MM.1S (cell line): ENCODE results near the gene MOCOS.
"Not testable (repeated sequence)": the region's sequence is repeated elsewhere in the genome, so short reads cannot be mapped to it uniquely, and the experiment has no call there.

ENCODE experiments used
- DNase-seq: peaks from one replicate; pipeline ENCODE4 v3.0.0-alpha.2; 2015
- H2AFZ ChIP-seq: fragments of 300-600 bp; sonication (generic); 2 replicates; pipeline ENCODE4 v1.6.0; 2016; ENCODE audit warnings: antibody characterized with exemption, low read length
- H3F3A ChIP-seq: fragments of 300-600 bp; sonication (generic); 2 replicates; pipeline ENCODE4 v1.6.1; 2016; ENCODE audit warnings: mild to moderate bottlenecking, antibody characterized with exemption, low read length, moderate library complexity, mixed read lengths; ENCODE audit not compliant: insufficient read depth
- H3K27ac ChIP-seq: fragments of 300-600 bp; sonication (generic); 2 replicates; pipeline ENCODE4 v1.5.1; 2016; ENCODE audit warnings: mild to moderate bottlenecking, low read length
- H3K27me3 ChIP-seq: fragments of 300-600 bp; sonication (generic); replicated peaks from 2 replicates; pipeline ENCODE4 v1.6.0; 2016; ENCODE audit warnings: low read length; ENCODE audit not compliant: insufficient read depth
- H3K36me3 ChIP-seq: fragments of 300-600 bp; sonication (generic); replicated peaks from 2 replicates; pipeline ENCODE4 v1.6.1; 2016; ENCODE audit warnings: mild to moderate bottlenecking, low read length, mixed read lengths; ENCODE audit not compliant: insufficient read depth
- H3K4me1 ChIP-seq: fragments of 300-600 bp; sonication (generic); 2 replicates; pipeline ENCODE4 v1.6.1; 2016; ENCODE audit warnings: low read length, mixed read lengths
- H3K4me2 ChIP-seq: fragments of 300-600 bp; sonication (generic); 2 replicates; pipeline ENCODE4 v1.6.0; 2016; ENCODE audit warnings: low read depth, low read length
- H3K4me3 ChIP-seq: fragments of 300-600 bp; sonication (generic); 2 replicates; pipeline ENCODE4 v1.5.1; 2016; ENCODE audit warnings: low read length, mixed read lengths
- H3K79me2 ChIP-seq: fragments of 300-600 bp; sonication (generic); 2 replicates; pipeline ENCODE4 v1.6.1; 2016; ENCODE audit warnings: mixed run types, low read length, mixed read lengths
- H3K9ac ChIP-seq: fragments of 300-600 bp; sonication (generic); 2 replicates; pipeline ENCODE4 v1.6.1; 2016; ENCODE audit warnings: low read length, mixed read lengths
- H3K9me2 ChIP-seq: fragments of 300-600 bp; sonication (generic); replicated peaks from 2 replicates; pipeline ENCODE4 v1.6.1; 2016; ENCODE audit warnings: mild to moderate bottlenecking, low read length, mixed read lengths; ENCODE audit not compliant: insufficient read depth
- H3K9me3 ChIP-seq: fragments of 300-600 bp; sonication (generic); replicated peaks from 2 replicates; pipeline ENCODE4 v1.6.1; 2016; ENCODE audit warnings: mild to moderate bottlenecking, low read length, mixed read lengths; ENCODE audit not compliant: insufficient read depth
- H4K20me1 ChIP-seq: fragments of 300-600 bp; sonication (generic); 2 replicates; pipeline ENCODE4 v1.6.1; 2016; ENCODE audit warnings: mild to moderate bottlenecking, low read length, moderate library complexity, mixed read lengths; ENCODE audit not compliant: insufficient read depth
- CTCF ChIP-seq: fragments of 300-600 bp; sonication (generic); IDR thresholded peaks from 2 replicates; pipeline ENCODE4 v1.5.1; 2016; ENCODE audit warnings: antibody characterized with exemption, low read length, mixed read lengths
- EZH2 ChIP-seq: fragments of 300-600 bp; sonication (generic); optimal IDR thresholded peaks from 2 replicates; pipeline ENCODE3; 2017; ENCODE audit warnings: low read depth, mild to moderate bottlenecking, antibody characterized with exemption, low read length, mixed read lengths
- EZH2phosphoT487 ChIP-seq: fragments of 300-600 bp; sonication (generic); IDR thresholded peaks from 2 replicates; pipeline ENCODE4 v1.6.1; 2018; ENCODE audit warnings: antibody characterized with exemption, low read length

The MOCOS gene

DNA sequence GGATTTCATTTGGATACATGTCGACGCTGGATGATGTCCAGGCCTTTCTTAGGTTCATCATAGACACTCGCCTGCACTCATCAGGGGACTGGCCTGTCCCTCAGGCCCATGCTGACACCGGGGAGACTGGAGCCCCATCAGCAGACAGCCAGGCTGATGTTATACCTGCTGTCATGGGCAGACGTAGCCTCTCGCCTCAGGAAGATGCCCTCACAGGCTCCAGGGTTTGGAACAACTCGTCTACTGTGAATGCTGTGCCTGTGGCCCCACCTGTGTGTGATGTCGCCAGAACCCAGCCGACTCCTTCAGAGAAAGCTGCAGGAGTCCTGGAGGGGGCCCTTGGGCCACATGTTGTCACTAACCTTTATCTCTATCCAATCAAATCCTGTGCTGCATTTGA lies 28.3 kb downstream of the MOCOS start:
- Histone ChIP-seq H3K9ac (no peak overlapping the region), H3K4me1 (no peaks in the 10 kb centered on the region), H3K27me3 (no peaks in the 10 kb centered on the region), H3F3A (no peaks in the 10 kb centered on the region), H3K4me2 (no peak overlapping the region), H3K36me3 (no peaks in the 10 kb centered on the region), H2AFZ (no peak overlapping the region), H3K79me2 (no peaks in the 10 kb centered on the region), H3K27ac (no peak overlapping the region), H3K9me3 (no peaks in the 10 kb centered on the region), H3K9me2 (no peaks in the 10 kb centered on the region), H3K4me3 (no peak overlapping the region), H4K20me1 (no peaks in the 10 kb centered on the region)
- TF ChIP-seq CTCF (no peak), EZH2phosphoT487 (no peak), EZH2 (no peak)
- DNase-seq = no peak

- no peak for TF ChIP-seq EZH2phosphoT487
- TF ChIP-seq EZH2 = no peak
- TF ChIP-seq CTCF = no peak
- H3K27ac ChIP-seq = no peak overlapping the region
- H2AFZ ChIP-seq = no peak overlapping the region
- no peak overlapping the region for H3K9ac ChIP-seq
- no peaks in the 10 kb centered on the region for H3K36me3 ChIP-seq
- H3K79me2 ChIP-seq = no peaks in the 10 kb centered on the region
- H3K4me2 ChIP-seq = no peak overlapping the region
- no peak for DNase-seq
- H4K20me1 ChIP-seq = no peaks in the 10 kb centered on the region
- no peaks in the 10 kb centered on the region for H3K4me1 ChIP-seq
- no peak overlapping the region for H3K4me3 ChIP-seq
- H3K27me3 ChIP-seq = no peaks in the 10 kb centered on the region
- no peaks in the 10 kb centered on the region for H3K9me3 ChIP-seq
- no peaks in the 10 kb centered on the region for H3F3A ChIP-seq
- H3K9me2 ChIP-seq = no peaks in the 10 kb centered on the region
Measured at GRCh38 chr18:36217348-36217747, 30.1 kb downstream of the MOCOS start.

DNA sequence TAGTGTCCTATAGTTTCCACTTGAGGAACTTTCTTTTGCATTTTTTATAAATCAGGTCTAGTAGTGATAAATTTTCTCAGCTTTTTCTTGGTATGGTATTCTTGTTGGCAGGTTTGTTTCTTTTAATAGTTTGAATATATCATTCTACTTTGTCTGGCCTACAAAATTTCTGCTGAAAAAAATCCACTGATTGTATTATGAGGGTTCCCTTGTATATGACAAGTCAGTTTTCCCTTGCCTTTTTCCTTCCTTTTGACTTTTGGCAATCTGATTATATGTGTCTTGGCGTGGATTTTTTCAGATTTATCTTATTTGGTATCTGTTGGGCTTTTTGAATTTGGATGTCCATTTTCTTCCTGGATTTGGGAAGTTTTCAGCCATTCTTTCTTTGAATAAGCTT lies 41.9 kb downstream of the MOCOS start:
- no peaks in the 10 kb centered on the region for H3K9me3 ChIP-seq
- H3K27ac ChIP-seq = no peak overlapping the region
- H3K4me3 ChIP-seq = no peak overlapping the region

GRCh38 chr18:36240510-36240909 lies 53.2 kb downstream of the MOCOS start:
- not testable (repeated sequence) for H3K9me3 ChIP-seq, H3K9me2 ChIP-seq, H3K4me2 ChIP-seq, H4K20me1 ChIP-seq, H3F3A ChIP-seq, H3K79me2 ChIP-seq, H3K27ac ChIP-seq, H3K4me3 ChIP-seq, H3K9ac ChIP-seq, H3K27me3 ChIP-seq, H2AFZ ChIP-seq, H3K4me1 ChIP-seq, DNase-seq, H3K36me3 ChIP-seq

More for the DNA sequence above, 41.9 kb downstream of the MOCOS start:
- no peaks in the 10 kb centered on the region for H3K27me3 ChIP-seq
- no peak overlapping the region for H2AFZ ChIP-seq
- H3F3A ChIP-seq = no peaks in the 10 kb centered on the region
- H3K36me3 ChIP-seq = no peaks in the 10 kb centered on the region
- no peaks in the 10 kb centered on the region for H3K4me1 ChIP-seq
- no peak overlapping the region for H3K9ac ChIP-seq
- no peaks in the 10 kb centered on the region for H3K9me2 ChIP-seq
- H3K4me2 ChIP-seq = no peak overlapping the region
- TF ChIP-seq EZH2 = no peak
- TF ChIP-seq CTCF = no peak
- TF ChIP-seq EZH2phosphoT487 = no peak
- no peaks in the 10 kb centered on the region for H4K20me1 ChIP-seq
- no peaks in the 10 kb centered on the region for H3K79me2 ChIP-seq
- DNase-seq = no peak
